Measurements from ENCODE around the gene TRIM46. TPM values are rescaled to one million over a fixed set of nuclear protein-coding genes. Genes with fewer than 3 reads are reported as not detected.

Gene TRIM46
- total and polyA plus RNA-seq, 7 experiments from 2014 or later, result 0.69 to 21.9 (median 4.0) TPM

GRCh38 chr1:155130272-155131006 is 43.2 kb upstream of the TRIM46 start:
- no peak for DNase-seq
- H3K4me3 Mint-ChIP-seq, result peak overlapping the region in 9 of 10 donors; percentile 9 to 97 (median 88)

GRCh38 chr1:155131285-155131684 is 42.4 kb upstream of the TRIM46 start:
- Histone ChIP-seq H3K27me3 (ENCODE audit: control insufficient read depth in 2 of 2, insufficient read depth in 2 of 2, low read length in 2 of 2) (peaks cover 0 to 6% of the 10 kb centered on the region in 2 donors), H3K36me3 (ENCODE audit: control insufficient read depth in 2 of 3, insufficient read depth in 3 of 3, low read length in 3 of 3) (peaks cover 0 to 24% (median 0%) of the 10 kb centered on the region in 3 experiments), H3K4me3 (ENCODE audit: low read length) (no peak overlapping the region), H3K9me3 (ENCODE audit: control insufficient read depth in 2 of 3, low read length in 3 of 3) (no peaks in the 10 kb centered on the region), H3K27ac (ENCODE audit: low read depth, low read length) (peak overlapping the region; percentile 55), H3K4me1 (ENCODE audit: control insufficient read depth in 2 of 2, insufficient read depth in 2 of 2, low read length in 2 of 2) (peaks cover 30 to 32% of the 10 kb centered on the region in 2 donors)
- ATAC-seq, result no peak
- CTCF ChIA-PET, result interaction anchor here (1.6 kb wide), 1 partner anchor 46 kb away, joined by 4 read pairs; no protein-coding TSS in a partner anchor
- Mint-ChIP-seq H3K36me3 (peaks cover 0 to 9% (median 3%) of the 10 kb centered on the region in 5 donors), H3K27ac (peak overlapping the region in 7 of 9 donors; percentile 54 to 96 (median 79)), H3K4me1 (peaks cover 37 to 57% (median 52%) of the 10 kb centered on the region in 7 donors), H3K27me3 (peaks cover 0 to 38% (median 7%) of the 10 kb centered on the region in 5 donors), H3K9me3 (no peaks in the 10 kb centered on the region), H3K4me3 (peak overlapping the region in 3 of 10 donors; percentile 12 to 97 (median 55))
- intact Hi-C loops (cut with micrococcal nuclease), result no loop called here
- DNase-seq, result no peak
- POLR2A ChIA-PET, result interaction anchor here (0.8 kb wide), 1 partner anchor 11 kb away, joined by 3 read pairs; no protein-coding TSS in a partner anchor

More at GRCh38 chr1:155130272-155131006, 43.2 kb upstream of the TRIM46 start:
- Mint-ChIP-seq H3K9me3 (no peaks in the 10 kb centered on the region), H3K4me1 (peaks cover 32 to 57% (median 48%) of the 10 kb centered on the region in 7 donors), H3K36me3 (peaks cover 0 to 9% (median 2%) of the 10 kb centered on the region in 5 donors), H3K27me3 (peaks cover 0 to 44% (median 7%) of the 10 kb centered on the region in 5 donors), H3K27ac (peak overlapping the region in 8 of 9 donors; percentile 19 to 96 (median 84))
- no peak for ATAC-seq
- Histone ChIP-seq H3K27ac (ENCODE audit: low read depth, low read length) (peak overlapping the region; percentile 55), H3K9me3 (ENCODE audit: control insufficient read depth in 2 of 3, low read length in 3 of 3) (no peaks in the 10 kb centered on the region), H3K4me1 (ENCODE audit: control insufficient read depth in 2 of 2, insufficient read depth in 2 of 2, low read length in 2 of 2) (peaks cover 30 to 32% of the 10 kb centered on the region in 2 donors), H3K36me3 (ENCODE audit: control insufficient read depth in 2 of 3, insufficient read depth in 3 of 3, low read length in 3 of 3) (peaks cover 0 to 18% (median 0%) of the 10 kb centered on the region in 3 experiments), H3K27me3 (ENCODE audit: control insufficient read depth in 2 of 2, insufficient read depth in 2 of 2, low read length in 2 of 2) (peaks cover 0 to 6% of the 10 kb centered on the region in 2 donors), H3K4me3 (ENCODE audit: low read length) (no peak overlapping the region)
- intact Hi-C loops (cut with micrococcal nuclease), result no loop called here
- CTCF ChIA-PET, result interaction anchor here (1.6 to 2.9 kb wide), 3 partner anchors 39 to 45 kb away, joined by 4 to 14 read pairs (median 8); partner anchors contain the start of gene KRTCAP2
- POLR2A ChIA-PET, result interaction anchor here (0.7 to 1.3 kb wide), 5 partner anchors 9 to 113 kb away, joined by 3 to 5 read pairs (median 3); no protein-coding TSS in a partner anchor

- no peak overlapping the region for H3K4me3 ChIP-seq (ENCODE audit: low read length)
- H3K27ac ChIP-seq (ENCODE audit: low read depth, low read length), result no peak overlapping the region
- H3K4me1 ChIP-seq (ENCODE audit: control insufficient read depth in 2 of 2, insufficient read depth in 2 of 2, low read length in 2 of 2), result peaks cover 26 to 35% of the 10 kb centered on the region in 2 donors
- ATAC-seq (no peak), DNase-seq (no peak)
- Mint-ChIP-seq H3K4me1 (peaks cover 37 to 56% (median 52%) of the 10 kb centered on the region in 7 donors), H3K27ac (peak overlapping the region in 5 of 9 donors; percentile 60 to 91 (median 75)), H3K4me3 (peak overlapping the region in 1 of 10 donors; percentile 18), H3K9me3 (no peaks in the 10 kb centered on the region), H3K27me3 (peaks cover 0 to 32% (median 4%) of the 10 kb centered on the region in 5 donors), H3K36me3 (peaks cover 0 to 9% (median 2%) of the 10 kb centered on the region in 5 donors)
- H3K27me3 ChIP-seq (ENCODE audit: control insufficient read depth in 2 of 2, insufficient read depth in 2 of 2, low read length in 2 of 2), result peaks cover 0 to 6% of the 10 kb centered on the region in 2 donors
- POLR2A ChIA-PET, result no interaction called here
- CTCF ChIA-PET, result interaction anchor here (1.6 kb wide), 1 partner anchor 47 kb away, joined by 4 read pairs; no protein-coding TSS in a partner anchor
- no peaks in the 10 kb centered on the region for H3K9me3 ChIP-seq (ENCODE audit: control insufficient read depth in 2 of 3, low read length in 3 of 3)
- peaks cover 0 to 24% (median 0%) of the 10 kb centered on the region in 3 experiments for H3K36me3 ChIP-seq (ENCODE audit: control insufficient read depth in 2 of 3, insufficient read depth in 3 of 3, low read length in 3 of 3)
- intact Hi-C loops (cut with micrococcal nuclease), result no loop called here
These were observed 41.8 kb upstream of the TRIM46 start for GRCh38 chr1:155131856-155132255.

GRCh38 chr1:155133799-155134281 is 39.8 kb upstream of the TRIM46 start:
- Histone ChIP-seq H3K4me3 (ENCODE audit: low read length) (no peak overlapping the region), H3K9me3 (ENCODE audit: control insufficient read depth in 2 of 3, low read length in 3 of 3) (no peaks in the 10 kb centered on the region), H3K27me3 (ENCODE audit: control insufficient read depth in 2 of 2, insufficient read depth in 2 of 2, low read length in 2 of 2) (peaks cover 0 to 6% of the 10 kb centered on the region in 2 donors), H3K36me3 (ENCODE audit: control insufficient read depth in 2 of 3, insufficient read depth in 3 of 3, low read length in 3 of 3) (peaks cover 0 to 24% (median 0%) of the 10 kb centered on the region in 3 experiments), H3K4me1 (ENCODE audit: control insufficient read depth in 2 of 2, insufficient read depth in 2 of 2, low read length in 2 of 2) (peaks cover 10 to 31% of the 10 kb centered on the region in 2 donors), H3K27ac (ENCODE audit: low read depth, low read length) (peak overlapping the region; percentile 99)
- DNase-seq (no peak), ATAC-seq (no peak)
- Mint-ChIP-seq H3K27me3 (peaks cover 0 to 14% (median 0%) of the 10 kb centered on the region in 5 donors), H3K27ac (peak overlapping the region in 6 of 9 donors; percentile 1 to 99 (median 72)), H3K4me1 (peaks cover 40 to 61% (median 54%) of the 10 kb centered on the region in 7 donors), H3K4me3 (peak overlapping the region in 5 of 10 donors; percentile 17 to 100 (median 92)), H3K9me3 (no peaks in the 10 kb centered on the region), H3K36me3 (peaks cover 0 to 11% (median 4%) of the 10 kb centered on the region in 5 donors)
- intact Hi-C loops (cut with micrococcal nuclease), result loop anchor here in 1 of 2 donors (2.0 kb wide), 3 partner anchors 49 to 575 kb away; partner anchors contain the start of gene UBE2Q1
- CTCF ChIA-PET, result interaction anchor here (1.0 to 3.0 kb wide), 3 partner anchors 42 to 60 kb away, joined by 3 to 14 read pairs (median 4); no protein-coding TSS in a partner anchor
- POLR2A ChIA-PET, result interaction anchor here (1.6 to 1.9 kb wide), 2 partner anchors 41 to 178 kb away, joined by 4 to 5 read pairs; partner anchors contain the start of gene PBXIP1

GRCh38 chr1:155134322-155134721 is 39.3 kb upstream of the TRIM46 start:
- ATAC-seq (no peak), DNase-seq (no peak)
- CTCF ChIA-PET, result interaction anchor here (1.4 to 3.0 kb wide), 3 partner anchors 43 to 59 kb away, joined by 4 to 14 read pairs (median 5); no protein-coding TSS in a partner anchor
- Mint-ChIP-seq H3K36me3 (peaks cover 0 to 13% (median 4%) of the 10 kb centered on the region in 5 donors), H3K27me3 (peaks cover 0 to 10% (median 0%) of the 10 kb centered on the region in 5 donors), H3K4me1 (peaks cover 41 to 60% (median 51%) of the 10 kb centered on the region in 7 donors), H3K9me3 (no peaks in the 10 kb centered on the region), H3K27ac (peak overlapping the region; percentile 95 to 100 (median 98)), H3K4me3 (peak overlapping the region; percentile 91 to 100 (median 98))
- H3K27ac ChIP-seq (ENCODE audit: low read depth, low read length), result peak overlapping the region; percentile 99
- peaks cover 0 to 24% (median 0%) of the 10 kb centered on the region in 3 experiments for H3K36me3 ChIP-seq (ENCODE audit: control insufficient read depth in 2 of 3, insufficient read depth in 3 of 3, low read length in 3 of 3)
- H3K4me1 ChIP-seq (ENCODE audit: control insufficient read depth in 2 of 2, insufficient read depth in 2 of 2, low read length in 2 of 2), result peaks cover 6 to 27% of the 10 kb centered on the region in 2 donors
- no peak overlapping the region for H3K4me3 ChIP-seq (ENCODE audit: low read length)
- intact Hi-C loops (cut with micrococcal nuclease), result loop anchor here in 1 of 2 donors (2.0 kb wide), 3 partner anchors 50 to 576 kb away; partner anchors contain the start of gene UBE2Q1
- H3K9me3 ChIP-seq (ENCODE audit: control insufficient read depth in 2 of 3, low read length in 3 of 3), result no peaks in the 10 kb centered on the region
- H3K27me3 ChIP-seq (ENCODE audit: control insufficient read depth in 2 of 2, insufficient read depth in 2 of 2, low read length in 2 of 2), result peaks cover 0 to 5% of the 10 kb centered on the region in 2 donors
- POLR2A ChIA-PET, result interaction anchor here (1.1 to 1.9 kb wide), 4 partner anchors 8 to 178 kb away, joined by 4 to 5 read pairs (median 4); partner anchors contain the start of gene PBXIP1

Data from naive thymus-derived CD4-positive, alpha-beta T cell (primary cell).